ENCODE measurements around the gene GRAMD1C.

DNA sequence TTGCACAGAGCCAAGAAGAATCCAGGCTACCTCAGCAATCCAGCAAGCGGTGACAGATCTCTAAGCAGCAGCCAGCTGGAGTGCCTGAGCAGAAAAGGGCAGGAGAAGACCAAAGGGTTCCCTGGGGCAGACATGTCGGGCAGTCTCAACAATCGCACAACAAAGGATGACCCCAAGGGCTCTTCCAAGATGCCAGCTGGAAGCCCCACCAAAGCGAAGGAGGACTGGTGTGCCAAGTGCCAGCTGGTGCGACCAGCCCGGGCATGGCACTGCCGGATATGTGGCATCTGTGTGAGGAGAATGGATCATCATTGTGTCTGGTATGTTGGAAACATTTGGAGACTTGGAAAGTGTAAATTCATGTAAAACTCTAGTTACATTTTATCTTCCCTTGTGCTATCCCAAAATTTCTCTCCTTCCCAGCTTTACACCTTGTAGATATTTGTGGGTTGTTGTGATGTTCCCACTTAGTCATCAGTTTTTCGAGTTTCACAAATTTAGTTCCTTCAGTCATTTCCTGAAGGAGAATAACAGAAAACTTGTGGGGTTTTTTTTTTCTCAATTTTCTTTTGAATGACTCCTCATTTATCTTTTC, 115.6 kb downstream of the GRAMD1C start:
- TF ChIP-seq, protein P1, sequence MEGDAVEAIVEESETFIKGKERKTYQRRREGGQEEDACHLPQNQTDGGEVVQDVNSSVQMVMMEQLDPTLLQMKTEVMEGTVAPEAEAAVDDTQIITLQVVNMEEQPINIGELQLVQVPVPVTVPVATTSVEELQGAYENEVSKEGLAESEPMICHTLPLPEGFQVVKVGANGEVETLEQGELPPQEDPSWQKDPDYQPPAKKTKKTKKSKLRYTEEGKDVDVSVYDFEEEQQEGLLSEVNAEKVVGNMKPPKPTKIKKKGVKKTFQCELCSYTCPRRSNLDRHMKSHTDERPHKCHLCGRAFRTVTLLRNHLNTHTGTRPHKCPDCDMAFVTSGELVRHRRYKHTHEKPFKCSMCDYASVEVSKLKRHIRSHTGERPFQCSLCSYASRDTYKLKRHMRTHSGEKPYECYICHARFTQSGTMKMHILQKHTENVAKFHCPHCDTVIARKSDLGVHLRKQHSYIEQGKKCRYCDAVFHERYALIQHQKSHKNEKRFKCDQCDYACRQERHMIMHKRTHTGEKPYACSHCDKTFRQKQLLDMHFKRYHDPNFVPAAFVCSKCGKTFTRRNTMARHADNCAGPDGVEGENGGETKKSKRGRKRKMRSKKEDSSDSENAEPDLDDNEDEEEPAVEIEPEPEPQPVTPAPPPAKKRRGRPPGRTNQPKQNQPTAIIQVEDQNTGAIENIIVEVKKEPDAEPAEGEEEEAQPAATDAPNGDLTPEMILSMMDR (IDR thresholded peaks at IDR 0.05; ENCODE audit: insufficient read depth, low read depth, low read length), result no peak
- TF ChIP-seq EZH2 (IDR thresholded peaks at IDR 0.05; ENCODE audit: insufficient read depth, low read length), result no peak
